BLaER1 treated with 17β-estradiol and CSF1 and Interleukin-3, amounts not matched to agents 10 nM and 100 nM (cell line): Measurements from ENCODE around the gene THSD7B.
A peak's percentile ranks its signal among the peaks of the same experiment; 100 is the strongest.
"Not testable (repeated sequence)": the region's sequence is repeated elsewhere in the genome, so short reads cannot be mapped to it uniquely, and the experiment has no call there.

Experiments used
- H3K27ac ChIP-seq, 11 experiments: shearing (Covaris generic); formaldehyde crosslinking; 2 replicates each; pipeline ENCODE4 v1.8.1; 2022
- H3K27me3 ChIP-seq, 11 experiments: shearing (Covaris generic); formaldehyde crosslinking; 2 replicates each; pipeline ENCODE4 v1.8.1; 2022
- H3K36me3 ChIP-seq, 11 experiments: shearing (Covaris generic); formaldehyde crosslinking; 2 replicates each; pipeline ENCODE4 v1.8.1; 2022
- H3K4me1 ChIP-seq, 10 experiments: shearing (Covaris generic); formaldehyde crosslinking; 2 replicates each; pipeline ENCODE4 v1.8.1; 2022
- H3K4me2 ChIP-seq, 11 experiments: shearing (Covaris generic); formaldehyde crosslinking; 2 replicates each; pipeline ENCODE4 v1.8.1; 2022
- H3K4me3 ChIP-seq, 10 experiments: shearing (Covaris generic); formaldehyde crosslinking; 2 replicates each; pipeline ENCODE4 v1.8.1; 2022
- H3K9ac ChIP-seq, 11 experiments: shearing (Covaris generic); formaldehyde crosslinking; 2 replicates each; pipeline ENCODE4 v1.8.1; 2022
- H3K9me3 ChIP-seq, 11 experiments: shearing (Covaris generic); formaldehyde crosslinking; replicated peaks in 1 of 11; 2 replicates each; pipeline ENCODE4 v1.8.1; 2022
- H4K20me1 ChIP-seq, 11 experiments: shearing (Covaris generic); formaldehyde crosslinking; 2 replicates each; pipeline ENCODE4 v1.8.1; 2022
- Cebpa-rat ChIP-seq, 11 experiments: shearing (Covaris generic); IDR thresholded peaks; 2 replicates each; pipeline ENCODE4 v1.8.1; 2022

Gene THSD7B

GRCh38 chr2:137298377-137298776 is 533.0 kb downstream of the THSD7B start:
- no peak overlapping the region for H3K4me2 ChIP-seq
- H3K9ac ChIP-seq, result no peak overlapping the region
- H3K36me3 ChIP-seq, result 0 out of 22 replicates have a peak, but pooled peaks cover 0 to 2% (median 0%) of the 10 kb centered on the region in 11 experiments
- H3K9me3 ChIP-seq, result peaks cover 12 to 23% (median 17%) of the 10 kb centered on the region in 11 experiments
- H3K27me3 ChIP-seq, result no peaks in the 10 kb centered on the region
- no peak for TF ChIP-seq Cebpa-rat (IDR thresholded peaks at IDR 0.05)
- H4K20me1 ChIP-seq, result no peaks in the 10 kb centered on the region
- H3K4me3 ChIP-seq, result no peak overlapping the region
- no peak overlapping the region for H3K27ac ChIP-seq
- peaks cover 0 to 7% (median 1%) of the 10 kb centered on the region in 10 experiments; a peak in 3 of 20 replicates for H3K4me1 ChIP-seq

GRCh38 chr2:137300987-137301386 is 535.6 kb downstream of the THSD7B start:
- Histone ChIP-seq H3K27ac (no peak overlapping the region), H3K4me2 (no peak overlapping the region), H3K27me3 (no peaks in the 10 kb centered on the region), H4K20me1 (no peaks in the 10 kb centered on the region), H3K9me3 (peaks cover 12 to 23% (median 17%) of the 10 kb centered on the region in 11 experiments), H3K9ac (no peak overlapping the region), H3K4me3 (no peak overlapping the region), H3K4me1 (peaks cover 0 to 7% (median 1%) of the 10 kb centered on the region in 10 experiments; a peak in 3 of 20 replicates), H3K36me3 (0 out of 22 replicates have a peak, but pooled peaks cover 0 to 2% (median 0%) of the 10 kb centered on the region in 11 experiments)
- no peak for TF ChIP-seq Cebpa-rat (IDR thresholded peaks at IDR 0.05)

- no peak for TF ChIP-seq Cebpa-rat (IDR thresholded peaks at IDR 0.05)
- H3K4me2 ChIP-seq, result no peak overlapping the region
Measured at GRCh38 chr2:137302957-137303356, 537.6 kb downstream of the THSD7B start.

GRCh38 chr2:137316075-137316474 is 550.7 kb downstream of the THSD7B start:
- Histone ChIP-seq H4K20me1 (no peaks in the 10 kb centered on the region), H3K4me3 (no peak overlapping the region), H3K4me2 (no peak overlapping the region), H3K9me3 (no peaks in the 10 kb centered on the region), H3K27me3 (no peaks in the 10 kb centered on the region), H3K4me1 (no peaks in the 10 kb centered on the region), H3K9ac (no peak overlapping the region), H3K36me3 (no peaks in the 10 kb centered on the region), H3K27ac (no peak overlapping the region)
- no peak for TF ChIP-seq Cebpa-rat (IDR thresholded peaks at IDR 0.05)

More at GRCh38 chr2:137302957-137303356, 537.6 kb downstream of the THSD7B start:
- no peaks in the 10 kb centered on the region for H3K4me1 ChIP-seq
- no peak overlapping the region for H3K9ac ChIP-seq
- H3K36me3 ChIP-seq, result 0 out of 22 replicates have a peak, but pooled peaks cover 0 to 2% (median 0%) of the 10 kb centered on the region in 11 experiments
- H3K27ac ChIP-seq, result no peak overlapping the region
- H4K20me1 ChIP-seq, result no peaks in the 10 kb centered on the region
- peaks cover 10 to 16% (median 13%) of the 10 kb centered on the region in 11 experiments for H3K9me3 ChIP-seq
- no peaks in the 10 kb centered on the region for H3K27me3 ChIP-seq
- H3K4me3 ChIP-seq, result no peak overlapping the region

- no peak overlapping the region for H3K4me3 ChIP-seq
- no peaks in the 10 kb centered on the region for H3K36me3 ChIP-seq
- TF ChIP-seq Cebpa-rat (IDR thresholded peaks at IDR 0.05), result no peak
- no peaks in the 10 kb centered on the region for H3K27me3 ChIP-seq
- no peak overlapping the region for H3K4me2 ChIP-seq
- no peak overlapping the region for H3K9ac ChIP-seq
- no peaks in the 10 kb centered on the region for H4K20me1 ChIP-seq
- no peak overlapping the region for H3K27ac ChIP-seq
- H3K9me3 ChIP-seq, result no peaks in the 10 kb centered on the region
- no peaks in the 10 kb centered on the region for H3K4me1 ChIP-seq
Measured at GRCh38 chr2:137321566-137321965, 556.2 kb downstream of the THSD7B start.

GRCh38 chr2:137331562-137331961 is 566.2 kb downstream of the THSD7B start:
- H3K4me2 ChIP-seq, H3K27me3 ChIP-seq: not testable (repeated sequence)

GRCh38 chr2:137333386-137334165 is 568.2 kb downstream of the THSD7B start:
- H4K20me1 ChIP-seq, result no peaks in the 10 kb centered on the region
- no peak for TF ChIP-seq Cebpa-rat (IDR thresholded peaks at IDR 0.05)
- no peak overlapping the region for H3K4me3 ChIP-seq
- H3K9ac ChIP-seq, result peak overlapping the region in 4 of 11 experiments; percentile 18 to 45 (median 28); a peak in 3 of 22 replicates
- H3K36me3 ChIP-seq, result no peaks in the 10 kb centered on the region
- peaks cover 16 to 31% (median 25%) of the 10 kb centered on the region in 11 experiments for H3K9me3 ChIP-seq
- no peaks in the 10 kb centered on the region for H3K27me3 ChIP-seq
- peaks cover 13 to 25% (median 17%) of the 10 kb centered on the region in 10 experiments; a peak in 19 of 20 replicates for H3K4me1 ChIP-seq
- peak overlapping the region in 9 of 11 experiments; percentile 2 to 65 (median 29); a peak in 12 of 22 replicates for H3K27ac ChIP-seq
- H3K4me2 ChIP-seq, result peak overlapping the region; percentile 37 to 65 (median 49)

More at GRCh38 chr2:137331562-137331961, 566.2 kb downstream of the THSD7B start:
- H3K27ac ChIP-seq, H3K9ac ChIP-seq, H4K20me1 ChIP-seq, H3K36me3 ChIP-seq, H3K4me3 ChIP-seq: not testable (repeated sequence)
- Histone ChIP-seq H3K9me3 (peaks cover 16 to 31% (median 25%) of the 10 kb centered on the region in 11 experiments), H3K4me1 (peaks cover 13 to 18% (median 17%) of the 10 kb centered on the region in 10 experiments; a peak in 19 of 20 replicates)

- TF ChIP-seq Cebpa-rat (IDR thresholded peaks at IDR 0.05), result no peak
- H3K4me2 ChIP-seq, result no peak overlapping the region
- no peaks in the 10 kb centered on the region for H3K27me3 ChIP-seq
- no peaks in the 10 kb centered on the region for H3K36me3 ChIP-seq
- H3K4me1 ChIP-seq, result peaks cover 14 to 37% (median 29%) of the 10 kb centered on the region in 10 experiments; a peak in 19 of 20 replicates
- no peak overlapping the region for H3K4me3 ChIP-seq
- H3K27ac ChIP-seq, result no peak overlapping the region
- no peak overlapping the region for H3K9ac ChIP-seq
- peaks cover 0 to 11% (median 9%) of the 10 kb centered on the region in 11 experiments; a peak in 12 of 22 replicates for H3K9me3 ChIP-seq
- no peaks in the 10 kb centered on the region for H4K20me1 ChIP-seq
Measured at GRCh38 chr2:137336067-137336466, 570.7 kb downstream of the THSD7B start.

GRCh38 chr2:137339051-137339450 is 573.7 kb downstream of the THSD7B start:
- Histone ChIP-seq H3K27ac (no peak overlapping the region), H3K4me2 (peak overlapping the region in 8 of 11 experiments; percentile 14 to 64 (median 47); a peak in 14 of 22 replicates), H3K36me3 (no peaks in the 10 kb centered on the region), H4K20me1 (no peaks in the 10 kb centered on the region), H3K9me3 (no peaks in the 10 kb centered on the region), H3K9ac (no peak overlapping the region), H3K4me1 (peaks cover 3 to 25% (median 16%) of the 10 kb centered on the region in 10 experiments; a peak in 19 of 20 replicates), H3K27me3 (no peaks in the 10 kb centered on the region), H3K4me3 (no peak overlapping the region)
- TF ChIP-seq Cebpa-rat (IDR thresholded peaks at IDR 0.05), result no peak
